Neural cell (in vitro differentiated cells): Measurements from ENCODE around the gene NPAS2. TPM values are rescaled to one million over a fixed set of nuclear protein-coding genes. Genes with fewer than 3 reads are reported as not detected.

ENCODE experiments used
- H2AFZ ChIP-seq: fragments of 200-600, 300-800 bp; sonication (generic), shearing (Covaris generic); 2 replicates; pipeline ENCODE4 v1.6.0; 2014; ENCODE audit warnings: low read depth, mild to moderate bottlenecking, antibody characterized with exemption, low read length, moderate library complexity
- H3F3A ChIP-seq: fragments of 200-600 bp; shearing (Covaris generic); 2 replicates; pipeline ENCODE4 v1.6.1; 2016; ENCODE audit warnings: mild to moderate bottlenecking, moderate library complexity, mixed read lengths, antibody characterized with exemption, low read length; ENCODE audit not compliant: insufficient read depth, poor library complexity, severe bottlenecking
- H3K27ac ChIP-seq: fragments of 200-600, 300-800 bp; sonication (generic), shearing (Covaris generic); 2 replicates; pipeline ENCODE4 v1.5.1; 2014; ENCODE audit warnings: mild to moderate bottlenecking, low read length, moderate library complexity
- H3K27me3 ChIP-seq: fragments of 300-800, 200-600 bp; sonication (generic), shearing (Covaris generic); 2 replicates; pipeline ENCODE4 v1.6.0; 2014; ENCODE audit warnings: mild to moderate bottlenecking, low read depth, low read length, moderate library complexity; ENCODE audit not compliant: insufficient read depth
- H3K36me3 ChIP-seq: fragments of 300-800, 200-600 bp; sonication (generic), shearing (Covaris generic); 2 replicates; pipeline ENCODE4 v1.5.1; 2014; ENCODE audit warnings: mild to moderate bottlenecking, antibody characterized with exemption, low read length, moderate library complexity; ENCODE audit not compliant: insufficient read depth
- H3K4me2 ChIP-seq: fragments of 300-800, 200-600 bp; sonication (generic), shearing (Covaris generic); 2 replicates; pipeline ENCODE4 v1.6.0; 2014; ENCODE audit warnings: mild to moderate bottlenecking, low read length
- H3K4me3 ChIP-seq: fragments of 300-800, 200-600 bp; sonication (generic), shearing (Covaris generic); 2 replicates; pipeline ENCODE4 v1.5.1; 2014; ENCODE audit warnings: mild to moderate bottlenecking, low read length, moderate library complexity
- H3K79me2 ChIP-seq: fragments of 200-600 bp; shearing (Covaris generic); replicated peaks from 2 replicates; pipeline ENCODE4 v1.6.0; 2014; ENCODE audit warnings: mild to moderate bottlenecking, low read length, moderate library complexity; ENCODE audit not compliant: insufficient read depth
- H3K9ac ChIP-seq: fragments of 300-800, 200-600 bp; sonication (generic), shearing (Covaris generic); 2 replicates; pipeline ENCODE4 v1.6.1; 2016; ENCODE audit warnings: mild to moderate bottlenecking, low read length, mixed read lengths
- H3K9me2 ChIP-seq: fragments of 200-600 bp; shearing (Covaris generic); 2 replicates; pipeline ENCODE4 v1.6.1; 2016; ENCODE audit warnings: mild to moderate bottlenecking, low read length, mixed read lengths; ENCODE audit not compliant: insufficient read depth
- H3K9me3 ChIP-seq: fragments of 200-600, 300-800 bp; sonication (generic), shearing (Covaris generic); 2 replicates; pipeline ENCODE4 v1.6.1; 2016; ENCODE audit warnings: mild to moderate bottlenecking, mixed run types, low read length, moderate library complexity, mixed read lengths
- H4K20me1 ChIP-seq: fragments of 200-600 bp; shearing (Covaris generic); 2 replicates; pipeline ENCODE4 v1.6.1; 2016; ENCODE audit warnings: mild to moderate bottlenecking, mixed run types; ENCODE audit not compliant: insufficient read depth
- EP300 ChIP-seq: fragments of 450-650 bp; conservative IDR thresholded peaks from 2 replicates; pipeline ENCODE4 v1.6.1; 2014; ENCODE audit warnings: antibody characterized with exemption, mild to moderate bottlenecking, moderate library complexity; ENCODE audit not compliant: poor library complexity, severe bottlenecking
- EZH2 ChIP-seq: fragments of 200-600, 300-800 bp; shearing (Covaris generic), sonication (generic); IDR thresholded peaks from 2 replicates; pipeline ENCODE4 v1.6.1; 2014; ENCODE audit warnings: antibody characterized with exemption, low read length, borderline replicate concordance, mild to moderate bottlenecking; ENCODE audit not compliant: insufficient read depth, poor library complexity, severe bottlenecking
- MXI1 ChIP-seq: fragments of 450-650 bp; conservative IDR thresholded peaks from 2 replicates; pipeline ENCODE4 v1.6.1; 2014; ENCODE audit warnings: antibody characterized with exemption, mild to moderate bottlenecking; ENCODE audit not compliant: poor library complexity, severe bottlenecking
- POLR2AphosphoS5 ChIP-seq: IDR thresholded peaks from 2 replicates; pipeline ENCODE4 v1.6.1; 2012
- RAD21 ChIP-seq: fragments of 450-650 bp; conservative IDR thresholded peaks from 2 replicates; pipeline ENCODE4 v1.6.1; 2014; ENCODE audit warnings: antibody characterized with exemption, mild to moderate bottlenecking, moderate library complexity
- REST ChIP-seq: IDR thresholded peaks from 2 replicates; pipeline ENCODE4 v1.6.1; 2012; ENCODE audit warnings: borderline replicate concordance
- SMC3 ChIP-seq: fragments of 450-650 bp; conservative IDR thresholded peaks from 2 replicates; pipeline ENCODE4 v1.6.1; 2014; ENCODE audit warnings: antibody characterized with exemption, mild to moderate bottlenecking, moderate library complexity; ENCODE audit not compliant: poor library complexity
- TAF1 ChIP-seq: IDR thresholded peaks from 2 replicates; pipeline ENCODE4 v1.6.1; 2012; ENCODE audit warnings: low read depth
- polyA plus RNA-seq: library from polyadenylated mRNA; depleted of rRNA; stranded (reverse); fragments of >200 nt; gene quantifications from 2 replicates; pipeline ENCODE4 v1.2.3, GENCODE V29; 2014
- TF ChIP-seq, protein P1 (sequence below): fragments of 450-650 bp; IDR thresholded peaks from 2 replicates; pipeline ENCODE4 v1.5.1; 2014; ENCODE audit warnings: antibody characterized with exemption, mild to moderate bottlenecking, moderate library complexity; ENCODE audit not compliant: poor library complexity, severe bottlenecking

NPAS2 gene
- polyA plus RNA-seq, 1 donor from 2014 or later, result 2.1 TPM

DNA sequence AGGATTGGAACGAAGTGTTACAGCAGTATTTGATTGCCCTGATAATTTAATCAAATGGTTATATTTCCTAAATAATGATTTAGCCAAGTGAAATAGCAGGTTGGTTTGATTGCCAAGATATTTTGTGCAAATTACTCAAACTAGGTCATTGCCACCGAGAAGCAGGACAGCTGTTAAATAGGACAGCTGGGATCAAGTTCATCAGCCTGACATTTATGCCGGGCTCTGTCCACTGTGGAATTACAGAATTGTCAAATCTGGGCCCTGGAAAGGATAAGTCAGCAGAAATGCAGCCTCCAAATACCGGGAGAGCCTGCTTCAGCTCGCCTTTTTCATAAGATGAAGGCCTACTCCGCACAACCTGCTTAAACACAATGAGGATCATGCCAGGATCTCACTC is 108.3 kb downstream of the NPAS2 start:
- H3K27ac ChIP-seq, result no peak overlapping the region
- H3F3A ChIP-seq, result no peaks in the 10 kb centered on the region
- TF ChIP-seq, protein P1, sequence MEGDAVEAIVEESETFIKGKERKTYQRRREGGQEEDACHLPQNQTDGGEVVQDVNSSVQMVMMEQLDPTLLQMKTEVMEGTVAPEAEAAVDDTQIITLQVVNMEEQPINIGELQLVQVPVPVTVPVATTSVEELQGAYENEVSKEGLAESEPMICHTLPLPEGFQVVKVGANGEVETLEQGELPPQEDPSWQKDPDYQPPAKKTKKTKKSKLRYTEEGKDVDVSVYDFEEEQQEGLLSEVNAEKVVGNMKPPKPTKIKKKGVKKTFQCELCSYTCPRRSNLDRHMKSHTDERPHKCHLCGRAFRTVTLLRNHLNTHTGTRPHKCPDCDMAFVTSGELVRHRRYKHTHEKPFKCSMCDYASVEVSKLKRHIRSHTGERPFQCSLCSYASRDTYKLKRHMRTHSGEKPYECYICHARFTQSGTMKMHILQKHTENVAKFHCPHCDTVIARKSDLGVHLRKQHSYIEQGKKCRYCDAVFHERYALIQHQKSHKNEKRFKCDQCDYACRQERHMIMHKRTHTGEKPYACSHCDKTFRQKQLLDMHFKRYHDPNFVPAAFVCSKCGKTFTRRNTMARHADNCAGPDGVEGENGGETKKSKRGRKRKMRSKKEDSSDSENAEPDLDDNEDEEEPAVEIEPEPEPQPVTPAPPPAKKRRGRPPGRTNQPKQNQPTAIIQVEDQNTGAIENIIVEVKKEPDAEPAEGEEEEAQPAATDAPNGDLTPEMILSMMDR, result no peak
- TF ChIP-seq REST, result no peak
- no peak for TF ChIP-seq TAF1
- no peak for TF ChIP-seq RAD21
- no peaks in the 10 kb centered on the region for H3K9me3 ChIP-seq
- H3K27me3 ChIP-seq, result no peaks in the 10 kb centered on the region
- no peaks in the 10 kb centered on the region for H3K36me3 ChIP-seq
- H3K4me3 ChIP-seq, result no peak overlapping the region
- no peak overlapping the region for H3K9ac ChIP-seq
- H3K9me2 ChIP-seq, result no peaks in the 10 kb centered on the region
- no peaks in the 10 kb centered on the region for H3K79me2 ChIP-seq
- no peak overlapping the region for H2AFZ ChIP-seq
- H4K20me1 ChIP-seq, result no peaks in the 10 kb centered on the region
- no peak overlapping the region for H3K4me2 ChIP-seq

DNA sequence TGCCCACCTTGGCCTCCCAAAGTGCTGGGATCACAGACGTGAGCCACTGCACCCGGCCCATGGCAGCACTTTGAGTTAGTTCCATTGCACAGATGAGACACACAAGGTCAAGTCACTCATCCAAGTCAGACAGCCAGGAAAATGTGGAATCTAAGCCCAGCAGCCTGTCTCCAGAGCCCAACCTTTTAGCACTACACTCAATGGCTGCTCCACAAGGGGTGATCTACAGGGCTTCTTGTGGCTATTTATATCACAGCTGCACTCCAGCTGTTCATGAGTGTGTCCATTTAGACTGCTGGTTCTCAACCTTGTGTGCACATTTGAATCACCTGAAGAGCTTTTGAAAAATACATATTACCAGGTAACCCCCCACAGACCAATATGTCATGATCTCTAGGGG is 109.2 kb downstream of the NPAS2 start:
- Histone ChIP-seq H3K4me2 (no peak overlapping the region), H3K9ac (no peak overlapping the region), H3K79me2 (no peaks in the 10 kb centered on the region), H3K9me3 (no peaks in the 10 kb centered on the region), H3K36me3 (no peaks in the 10 kb centered on the region), H4K20me1 (no peaks in the 10 kb centered on the region), H3K27me3 (no peaks in the 10 kb centered on the region), H2AFZ (no peak overlapping the region), H3K27ac (no peak overlapping the region), H3K9me2 (no peaks in the 10 kb centered on the region), H3K4me3 (no peak overlapping the region), H3F3A (no peaks in the 10 kb centered on the region)
- no peak for TF ChIP-seq RAD21
- TF ChIP-seq EZH2, result no peak
- no peak for TF ChIP-seq EP300
- TF ChIP-seq SMC3, result no peak

- Histone ChIP-seq H3K79me2 (no peaks in the 10 kb centered on the region), H4K20me1 (no peaks in the 10 kb centered on the region), H3K36me3 (no peaks in the 10 kb centered on the region), H3K27me3 (no peaks in the 10 kb centered on the region), H3K4me2 (no peak overlapping the region), H3K9me2 (no peaks in the 10 kb centered on the region), H3F3A (no peaks in the 10 kb centered on the region), H3K9me3 (no peaks in the 10 kb centered on the region), H3K27ac (no peak overlapping the region), H2AFZ (no peak overlapping the region), H3K9ac (no peak overlapping the region), H3K4me3 (no peak overlapping the region)
- TF ChIP-seq MXI1, result no peak
- TF ChIP-seq POLR2AphosphoS5, result no peak
- TF ChIP-seq TAF1, result no peak
- no peak for TF ChIP-seq SMC3
- TF ChIP-seq RAD21, result no peak
- TF ChIP-seq, protein P1, result no peak
- no peak for TF ChIP-seq EZH2
- TF ChIP-seq EP300, result no peak
- TF ChIP-seq REST, result no peak
These were observed 114.8 kb downstream of the NPAS2 start for GRCh38 chr2:100934504-100935371.
